HG03342 (cell line): Measurements from ENCODE around the gene MBTD1.
"Not testable (repeated sequence)": the region's sequence is repeated elsewhere in the genome, so short reads cannot be mapped to it uniquely, and the experiment has no call there.

Experiments
- ATAC-seq: cut with Tn5 transposase; IDR thresholded peaks from one replicate; pipeline ENCODE4 v1.9.1; 2021; ENCODE audit warnings: mild to moderate bottlenecking, moderate library complexity; ENCODE audit not compliant: unreplicated experiment

Gene MBTD1

GRCh38 chr17:51259564-51260236 is at the start of gene MBTD1:
Gene MBTD1, minus strand, starts transcription at chr17:51260049. Its CDS starts 34,888 bp downstream, at chr17:51225161.
- ATAC-seq, result peak; percentile 79

DNA sequence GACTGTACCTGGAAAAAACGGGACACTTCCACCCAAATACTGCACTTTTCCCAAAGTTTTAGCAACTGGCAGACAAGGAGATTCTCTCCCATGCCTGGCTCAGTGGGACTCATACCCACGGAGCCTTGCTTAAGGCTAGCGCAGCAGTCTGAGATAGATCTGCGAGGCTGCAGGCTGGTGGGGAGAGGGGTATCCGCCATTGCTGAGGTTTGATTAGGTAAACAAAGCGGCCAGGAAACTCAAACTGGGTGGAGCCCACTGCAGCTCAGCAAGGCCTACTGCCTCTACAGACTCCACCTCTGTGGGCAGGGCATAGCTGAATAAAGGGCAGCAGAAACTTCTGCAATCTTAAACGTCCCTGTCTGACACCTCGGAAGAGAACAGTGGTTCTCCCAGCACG is 45.3 kb upstream of the MBTD1 start:
- no peak for ATAC-seq

GRCh38 chr17:51299859-51300258 is 40.0 kb upstream of the MBTD1 start:
- ATAC-seq, result no peak

GRCh38 chr17:51298508-51299371 is 38.9 kb upstream of the MBTD1 start:
- ATAC-seq, result no peak

DNA sequence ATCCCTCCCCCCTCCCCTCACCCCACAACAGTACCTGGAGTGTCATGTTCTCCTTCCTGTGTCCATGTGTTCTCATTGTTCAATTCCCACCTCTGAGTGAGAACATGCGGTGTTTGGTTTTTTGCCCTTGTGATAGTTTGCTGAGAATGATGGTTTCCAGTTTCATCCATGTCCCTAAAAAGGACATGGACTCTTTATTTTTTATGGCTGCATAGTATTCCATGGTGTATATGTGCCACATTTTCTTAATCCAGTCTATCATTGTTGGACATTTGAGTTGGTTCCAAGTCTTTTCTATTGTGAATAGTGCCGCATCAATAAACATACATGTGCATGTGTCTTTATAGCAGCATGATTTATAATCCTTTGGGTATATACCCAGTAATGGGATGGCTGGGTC is 34.5 kb upstream of the MBTD1 start:
- ATAC-seq, result not testable (repeated sequence)

DNA sequence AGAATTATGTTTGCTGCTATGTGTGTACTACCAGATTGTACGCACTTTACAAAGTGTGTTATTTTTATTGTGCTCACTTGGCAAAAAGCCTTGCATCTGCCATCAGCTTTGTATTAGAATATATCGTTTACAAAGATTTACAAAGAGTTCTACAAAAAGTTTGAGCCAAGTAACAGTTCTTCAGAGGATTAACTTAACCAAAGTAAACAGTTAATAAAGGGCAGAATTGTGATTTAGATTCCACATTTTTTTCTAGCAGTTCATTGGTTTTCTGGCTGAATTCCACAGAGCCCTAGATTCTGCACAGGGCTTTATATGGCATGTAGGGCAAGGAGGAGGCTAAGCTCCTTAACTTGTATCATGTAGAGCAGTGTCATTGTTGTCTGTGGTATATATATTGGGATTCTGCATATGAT is 29.9 kb upstream of the MBTD1 start:
- no peak for ATAC-seq

DNA sequence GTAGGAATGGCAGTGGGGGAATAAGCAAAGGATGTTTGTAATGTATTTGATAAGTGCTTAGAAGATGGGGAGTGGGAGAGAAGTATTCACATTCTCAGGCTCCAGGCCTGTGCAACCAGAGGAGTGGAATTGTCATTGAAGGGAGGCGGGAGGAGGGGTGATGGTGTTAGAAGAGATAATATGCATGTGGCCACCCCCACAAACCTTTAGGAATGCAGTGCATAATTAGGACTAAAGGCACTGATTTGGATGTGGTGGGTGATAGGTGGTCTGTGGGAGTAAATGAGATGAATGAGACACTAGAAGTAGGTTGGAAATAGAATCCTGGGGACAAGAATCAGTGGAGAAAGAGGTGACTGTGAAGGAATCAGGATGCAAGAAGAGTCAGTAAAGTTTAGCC is 27.6 kb upstream of the MBTD1 start:
- no peak for ATAC-seq

- ATAC-seq, result no peak
Measured at GRCh38 chr17:51279183-51279582, 19.3 kb upstream of the MBTD1 start.

GRCh38 chr17:51275381-51275780 is 15.5 kb upstream of the MBTD1 start:
- no peak for ATAC-seq

DNA sequence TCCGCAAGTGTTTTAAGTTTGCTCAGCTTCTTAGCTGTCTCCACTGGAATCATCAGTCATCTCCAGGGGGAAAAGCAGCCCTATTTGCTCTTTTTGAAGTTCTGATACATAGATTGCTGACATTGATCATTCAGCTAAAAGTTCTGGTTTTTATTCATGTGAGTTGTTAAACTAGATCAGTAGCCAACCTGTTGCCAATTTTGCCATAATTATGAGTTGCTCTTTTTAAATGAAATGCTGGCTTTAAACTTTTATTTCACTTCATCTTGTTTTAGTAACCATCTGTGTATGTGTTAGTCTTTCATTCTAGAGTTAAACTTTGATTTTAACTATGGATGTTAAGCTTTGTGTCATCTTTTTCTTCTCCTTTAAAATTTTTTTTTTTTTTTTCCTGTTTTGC is 13.0 kb upstream of the MBTD1 start:
- ATAC-seq, result no peak

DNA sequence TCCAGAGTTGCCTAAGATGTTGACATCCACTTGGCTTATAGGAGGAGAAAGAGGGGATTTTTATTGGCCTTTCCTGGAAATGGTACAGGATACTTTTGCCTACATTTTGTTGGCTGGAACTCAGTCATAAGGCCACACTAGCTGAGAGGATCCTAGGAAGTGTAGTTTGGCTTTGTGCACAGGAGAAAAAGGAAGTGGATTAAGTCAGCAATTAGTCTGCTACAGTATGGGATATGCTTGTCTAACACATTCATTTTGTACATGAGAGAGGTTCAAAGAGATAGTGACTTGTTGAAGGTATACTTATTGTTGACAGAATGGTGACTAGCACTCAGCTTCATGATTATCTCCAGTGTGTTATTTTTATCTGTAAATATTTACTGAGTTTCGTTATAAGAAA is 10.8 kb upstream of the MBTD1 start:
- no peak for ATAC-seq

- ATAC-seq, result no peak
Measured at GRCh38 chr17:51269991-51270390, 10.1 kb upstream of the MBTD1 start.

DNA sequence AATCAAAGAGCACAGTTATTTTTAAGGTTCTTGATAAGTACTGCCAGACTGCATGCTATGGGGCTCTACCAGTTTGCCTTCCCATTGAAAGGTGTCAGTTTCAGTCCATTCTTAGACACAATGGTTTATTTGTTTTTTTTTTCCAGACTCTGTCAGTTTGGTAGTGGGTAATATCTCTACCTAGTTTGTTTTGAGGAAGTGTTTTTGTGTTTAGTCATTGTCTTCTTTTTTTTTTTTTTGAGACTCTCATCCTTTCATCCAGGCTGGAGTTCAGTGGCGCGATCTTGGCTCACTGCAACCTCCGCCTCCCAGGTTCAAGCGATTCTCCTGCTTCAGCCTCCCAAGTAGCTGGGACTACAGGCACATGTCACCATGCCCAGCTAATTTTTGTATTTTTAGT is 4.6 kb upstream of the MBTD1 start:
- ATAC-seq, result not testable (repeated sequence)

DNA sequence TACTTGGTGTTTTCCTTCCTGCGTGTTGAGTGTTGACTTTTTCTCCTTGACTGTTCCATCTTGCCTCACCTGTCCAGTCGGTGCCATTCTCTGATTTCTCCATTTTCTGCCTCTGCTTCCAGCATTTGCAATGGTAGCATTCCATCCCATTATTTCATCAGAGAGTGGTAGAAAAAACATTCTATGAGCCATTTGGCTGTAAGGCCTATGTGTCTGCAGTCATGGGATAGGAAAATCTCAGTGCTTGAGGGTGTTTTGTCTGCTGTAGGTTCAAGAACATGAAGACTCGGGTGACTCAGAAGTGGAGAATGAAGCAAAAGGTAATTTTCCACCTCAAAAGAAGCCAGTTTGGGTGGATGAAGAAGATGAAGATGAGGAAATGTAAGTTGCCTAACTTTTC is 3.2 kb upstream of the MBTD1 start:
- no peak for ATAC-seq

DNA sequence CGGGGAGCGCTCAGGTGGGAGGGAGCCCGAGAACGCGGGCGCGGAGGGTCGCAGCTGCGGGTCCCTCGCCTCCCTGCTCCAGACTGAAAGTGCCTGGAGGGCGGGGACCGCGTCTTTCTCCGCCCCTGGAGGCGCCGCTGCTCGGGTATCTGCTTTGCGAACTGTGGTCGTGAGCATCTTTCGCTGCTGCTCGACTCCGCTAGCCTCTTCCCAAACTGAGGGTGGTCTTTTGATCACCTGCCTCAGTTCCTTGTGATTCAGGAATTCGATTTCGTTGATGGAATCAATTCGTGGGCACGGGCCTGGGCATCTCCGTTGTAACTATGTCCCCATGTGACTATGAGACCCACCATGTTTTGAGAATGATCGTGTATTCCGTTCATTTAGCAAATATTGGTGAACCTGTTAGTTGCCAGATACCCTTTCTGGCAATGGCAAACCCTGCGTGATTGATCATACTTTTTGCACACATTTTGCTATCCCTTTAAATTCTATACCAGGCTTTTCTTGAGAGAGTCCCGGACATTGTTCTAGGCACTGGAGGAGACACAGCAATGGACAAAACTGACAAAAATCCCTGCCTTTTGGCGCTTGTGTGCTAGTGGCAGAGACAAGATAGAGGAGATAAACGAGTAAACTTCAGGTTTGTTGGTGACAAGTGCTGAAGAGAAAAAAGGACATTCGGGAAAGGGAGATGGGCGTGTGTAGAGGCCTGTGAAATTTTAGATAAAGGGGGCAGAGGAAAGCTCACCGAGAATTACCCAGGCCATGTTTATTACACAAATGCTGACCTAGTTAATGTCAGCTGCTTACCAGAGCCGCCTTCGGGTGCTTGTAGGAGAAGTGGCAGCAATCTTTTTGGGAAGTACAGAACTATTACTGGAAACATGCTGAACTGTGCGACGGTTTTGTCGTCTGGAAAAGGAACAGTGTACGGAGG is 1.4 kb upstream of the MBTD1 start:
- ATAC-seq, result no peak

- ATAC-seq, result peak; percentile 70
Measured at GRCh38 chr17:51260237-51261023, 581 bp upstream of the MBTD1 start, which contains the start of gene UTP18. Gene UTP18, plus strand, starts transcription at chr17:51260546. Its CDS starts 39 bp downstream, at chr17:51260585.

- no peak for ATAC-seq
Measured at GRCh38 chr17:51258756-51259563, 889 bp downstream of the MBTD1 start.

DNA sequence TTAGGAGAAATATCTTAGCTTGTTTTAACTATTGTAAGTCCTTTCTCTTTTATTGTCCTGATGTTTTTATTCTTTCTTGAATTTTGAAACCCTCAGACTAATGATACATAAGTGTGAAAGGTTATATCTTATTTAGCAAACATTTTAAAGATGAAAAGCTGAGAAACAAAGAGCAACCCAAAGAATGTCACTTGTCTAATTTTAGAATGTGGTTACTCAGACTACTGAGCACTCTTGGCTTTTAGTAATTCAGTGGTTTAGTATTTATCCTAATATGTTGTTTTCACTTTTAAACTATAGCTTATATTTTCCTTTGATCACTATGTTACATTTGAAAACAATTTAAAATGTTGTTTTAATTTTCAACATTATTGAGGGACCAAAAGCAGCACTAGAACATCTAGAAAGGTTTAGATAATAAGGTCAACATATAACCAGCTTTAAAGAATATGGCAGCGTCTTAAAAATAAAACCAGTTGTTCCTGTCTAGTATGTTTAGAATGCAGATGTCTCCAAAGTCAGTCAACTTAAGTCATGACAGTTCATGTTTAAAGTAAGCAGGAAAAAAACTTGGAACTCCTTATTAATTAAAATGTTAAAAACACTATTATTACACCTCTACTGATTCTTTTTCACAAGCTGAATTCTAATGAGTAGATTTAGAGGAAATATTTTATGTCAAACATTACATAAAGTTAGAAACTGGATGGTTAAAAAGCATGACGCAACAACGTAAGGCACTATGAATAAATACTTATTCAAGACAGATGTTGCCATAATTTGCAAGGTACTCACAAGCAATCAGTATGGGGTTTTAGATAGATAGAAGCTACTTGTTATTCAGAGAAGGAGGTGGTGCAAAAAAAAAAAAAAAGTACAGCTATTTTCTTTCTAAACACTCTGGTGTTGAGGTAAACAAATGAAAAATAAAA is 2.4 kb downstream of the MBTD1 start:
- ATAC-seq, result no peak
